GM23338 (cell line): ENCODE results near the gene HTR6. TPM values are rescaled to one million over a fixed set of nuclear protein-coding genes. Genes with fewer than 3 reads are reported as not detected.

Experiments
- ATAC-seq: fragments of 200-7000 bp; cut with Tn5 transposase; 3 replicates; pipeline ENCODE4 v1.9.1; 2020
- DNase-seq: peaks from one replicate; pipeline ENCODE4 v3.0.0-alpha.2; 2015; ENCODE audit warnings: low spot score
- H2AFZ ChIP-seq: fragments of 200-600 bp; sonication (generic); 2 replicates; pipeline ENCODE4 v1.8.0; 2016; ENCODE audit warnings: antibody characterized with exemption, mild to moderate bottlenecking, moderate library complexity
- H3F3A ChIP-seq: fragments of 200-600 bp; sonication (generic); replicated peaks from 2 replicates; pipeline ENCODE4 v1.8.0; 2017; ENCODE audit warnings: antibody characterized with exemption, mixed run types, low read depth
- H3K27ac ChIP-seq: fragments of 200-600 bp; sonication (generic); 2 replicates; pipeline ENCODE4 v1.6.1; 2016; ENCODE audit warnings: low read depth
- H3K27me3 ChIP-seq: fragments of 200-600 bp; sonication (generic); 2 replicates; pipeline ENCODE4 v1.8.0; 2016; ENCODE audit warnings: mild to moderate bottlenecking, mixed run types, moderate library complexity; ENCODE audit not compliant: insufficient read depth
- H3K36me3 ChIP-seq: fragments of 200-600 bp; sonication (generic); 2 replicates; pipeline ENCODE4 v1.8.0; 2016; ENCODE audit warnings: mild to moderate bottlenecking; ENCODE audit not compliant: insufficient read depth
- H3K4me1 ChIP-seq: fragments of 200-600 bp; sonication (generic); 2 replicates; pipeline ENCODE4 v1.8.0; 2016; ENCODE audit warnings: mild to moderate bottlenecking, moderate library complexity; ENCODE audit not compliant: insufficient read depth
- H3K4me2 ChIP-seq: fragments of 200-600 bp; sonication (generic); 2 replicates; pipeline ENCODE4 v1.7.1; 2017; ENCODE audit warnings: mixed run types
- H3K4me3 ChIP-seq: fragments of 200-600 bp; sonication (generic); 2 replicates; pipeline ENCODE4 v1.6.1; 2016; ENCODE audit warnings: mixed run types
- H3K79me2 ChIP-seq: fragments of 200-600 bp; sonication (generic); replicated peaks from 2 replicates; pipeline ENCODE4 v1.8.0; 2017; ENCODE audit warnings: mild to moderate bottlenecking; ENCODE audit not compliant: insufficient read depth
- H3K9me2 ChIP-seq: fragments of 200-600 bp; sonication (generic); 2 replicates; pipeline ENCODE4 v1.8.0; 2017; ENCODE audit not compliant: insufficient read depth
- H4K20me1 ChIP-seq: fragments of 200-600 bp; sonication (generic); replicated peaks from 2 replicates; pipeline ENCODE4 v1.8.0; 2017; ENCODE audit warnings: mild to moderate bottlenecking; ENCODE audit not compliant: insufficient read depth
- H3K27ac Mint-ChIP-seq: 2 replicates; pipeline ENCODE4 v1.8.0; 2020; ENCODE audit warnings: inconsistent platforms, mild to moderate bottlenecking, moderate library complexity, mixed read lengths
- H3K27me3 Mint-ChIP-seq: 3 replicates; pipeline ENCODE4 v1.8.0; 2022; ENCODE audit warnings: low read depth, mild to moderate bottlenecking, moderate library complexity, mixed read lengths, inconsistent platforms; ENCODE audit not compliant: insufficient read depth, poor library complexity
- H3K36me3 Mint-ChIP-seq: 3 replicates; pipeline ENCODE4 v1.8.0; 2021; ENCODE audit warnings: low read depth, mild to moderate bottlenecking, inconsistent platforms, moderate library complexity, mixed read lengths
- H3K4me1 Mint-ChIP-seq: 3 replicates; pipeline ENCODE4 v1.8.0; 2020; ENCODE audit warnings: mild to moderate bottlenecking, inconsistent platforms, mixed read lengths
- H3K4me3 Mint-ChIP-seq: 3 replicates; pipeline ENCODE4 v1.8.0; 2021; ENCODE audit warnings: moderate library complexity, mild to moderate bottlenecking, inconsistent platforms, mixed read lengths
- H3K9me3 Mint-ChIP-seq: 3 replicates; pipeline ENCODE4 v1.8.0; 2020; ENCODE audit warnings: moderate library complexity, mild to moderate bottlenecking, inconsistent platforms, mixed read lengths
- CREB1 ChIP-seq: fragments of 250-450 bp; sonication (Bioruptor Pico); IDR thresholded peaks from 2 replicates; pipeline ENCODE4 v1.5.0; 2020; ENCODE audit warnings: low read depth, mild to moderate bottlenecking, moderate library complexity
- EZH2 ChIP-seq: fragments of 200-600 bp; sonication (generic); IDR thresholded peaks from one replicate; pipeline ENCODE4 v1.8.0; 2017; ENCODE audit warnings: antibody characterized with exemption, mild to moderate bottlenecking, low read depth; ENCODE audit not compliant: unreplicated experiment
- EZH2phosphoT487 ChIP-seq: fragments of 200-600 bp; sonication (generic); IDR thresholded peaks from one replicate; pipeline ENCODE4 v1.8.1; 2018; ENCODE audit warnings: antibody characterized with exemption; ENCODE audit not compliant: unreplicated experiment
- JUNB ChIP-seq: IDR thresholded peaks from one replicate; pipeline ENCODE4 v1.6.1; 2016; ENCODE audit warnings: antibody characterized with exemption; ENCODE audit not compliant: unreplicated experiment
- NANOG ChIP-seq: IDR thresholded peaks from 2 replicates; pipeline ENCODE4 v1.6.1; 2016; ENCODE audit warnings: antibody characterized with exemption, borderline replicate concordance
- POLR2AphosphoS5 ChIP-seq: IDR thresholded peaks from 2 replicates; pipeline ENCODE4 v1.6.1; 2016; ENCODE audit warnings: antibody characterized with exemption, low read depth
- STAT1 ChIP-seq: IDR thresholded peaks from one replicate; pipeline ENCODE4 v1.6.1; 2016; ENCODE audit warnings: antibody characterized with exemption; ENCODE audit not compliant: unreplicated experiment
- ZNF331 ChIP-seq: fragments of 250-450 bp; sonication (Bioruptor Pico); IDR thresholded peaks from 2 replicates; pipeline ENCODE4 v1.5.0; 2020; ENCODE audit warnings: low read depth, mild to moderate bottlenecking, moderate library complexity
- polyA plus RNA-seq: library from polyadenylated mRNA; unstranded; fragments of >200 nt; fragmentation: Nextera tagmentation; extraction: Ambion mirVana; gene quantifications from 2 replicates; pipeline ENCODE4 v1.2.1, GENCODE V29; 2016
- total RNA-seq: library from RNA; depleted of rRNA; stranded (reverse); fragments of >200 nt; shearing (Covaris generic); gene quantifications from 2 replicates; pipeline ENCODE4 v1.2.3, GENCODE V29; 2014
- TF ChIP-seq, protein P1 (sequence below): fragments of 250-450 bp; sonication (Bioruptor Pico); IDR thresholded peaks from 2 replicates; pipeline ENCODE4 v1.5.0; 2020; ENCODE audit warnings: mild to moderate bottlenecking, moderate library complexity
- TF ChIP-seq, protein P2 (sequence below): IDR thresholded peaks from 2 replicates; pipeline ENCODE4 v1.6.1; 2016; ENCODE audit warnings: antibody characterized with exemption

The HTR6 gene
- total and polyA plus RNA-seq, 2 experiments from 2014 or later = 0.26 to 0.66 TPM

DNA sequence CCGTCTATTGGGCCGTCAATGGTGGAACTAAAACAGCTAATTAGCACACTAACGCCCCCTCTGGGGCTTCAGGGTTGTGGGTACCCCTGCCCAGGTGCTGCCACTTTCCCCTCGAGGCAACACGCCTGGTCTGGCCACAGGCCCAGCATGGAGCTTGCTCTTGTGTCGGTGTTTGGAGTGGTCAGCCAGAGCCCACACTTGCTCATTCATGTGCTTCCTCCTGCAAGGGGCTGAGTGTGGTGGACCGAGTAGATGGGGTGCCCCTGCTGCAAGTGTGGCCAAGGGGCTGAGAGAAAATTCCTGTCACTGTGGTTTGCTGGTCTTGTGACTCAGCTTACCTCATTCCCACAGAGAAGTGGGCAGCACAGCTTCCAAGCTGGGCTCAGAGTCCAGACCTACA, 25.7 kb downstream of the HTR6 start (continued):
- TF ChIP-seq, protein P1, sequence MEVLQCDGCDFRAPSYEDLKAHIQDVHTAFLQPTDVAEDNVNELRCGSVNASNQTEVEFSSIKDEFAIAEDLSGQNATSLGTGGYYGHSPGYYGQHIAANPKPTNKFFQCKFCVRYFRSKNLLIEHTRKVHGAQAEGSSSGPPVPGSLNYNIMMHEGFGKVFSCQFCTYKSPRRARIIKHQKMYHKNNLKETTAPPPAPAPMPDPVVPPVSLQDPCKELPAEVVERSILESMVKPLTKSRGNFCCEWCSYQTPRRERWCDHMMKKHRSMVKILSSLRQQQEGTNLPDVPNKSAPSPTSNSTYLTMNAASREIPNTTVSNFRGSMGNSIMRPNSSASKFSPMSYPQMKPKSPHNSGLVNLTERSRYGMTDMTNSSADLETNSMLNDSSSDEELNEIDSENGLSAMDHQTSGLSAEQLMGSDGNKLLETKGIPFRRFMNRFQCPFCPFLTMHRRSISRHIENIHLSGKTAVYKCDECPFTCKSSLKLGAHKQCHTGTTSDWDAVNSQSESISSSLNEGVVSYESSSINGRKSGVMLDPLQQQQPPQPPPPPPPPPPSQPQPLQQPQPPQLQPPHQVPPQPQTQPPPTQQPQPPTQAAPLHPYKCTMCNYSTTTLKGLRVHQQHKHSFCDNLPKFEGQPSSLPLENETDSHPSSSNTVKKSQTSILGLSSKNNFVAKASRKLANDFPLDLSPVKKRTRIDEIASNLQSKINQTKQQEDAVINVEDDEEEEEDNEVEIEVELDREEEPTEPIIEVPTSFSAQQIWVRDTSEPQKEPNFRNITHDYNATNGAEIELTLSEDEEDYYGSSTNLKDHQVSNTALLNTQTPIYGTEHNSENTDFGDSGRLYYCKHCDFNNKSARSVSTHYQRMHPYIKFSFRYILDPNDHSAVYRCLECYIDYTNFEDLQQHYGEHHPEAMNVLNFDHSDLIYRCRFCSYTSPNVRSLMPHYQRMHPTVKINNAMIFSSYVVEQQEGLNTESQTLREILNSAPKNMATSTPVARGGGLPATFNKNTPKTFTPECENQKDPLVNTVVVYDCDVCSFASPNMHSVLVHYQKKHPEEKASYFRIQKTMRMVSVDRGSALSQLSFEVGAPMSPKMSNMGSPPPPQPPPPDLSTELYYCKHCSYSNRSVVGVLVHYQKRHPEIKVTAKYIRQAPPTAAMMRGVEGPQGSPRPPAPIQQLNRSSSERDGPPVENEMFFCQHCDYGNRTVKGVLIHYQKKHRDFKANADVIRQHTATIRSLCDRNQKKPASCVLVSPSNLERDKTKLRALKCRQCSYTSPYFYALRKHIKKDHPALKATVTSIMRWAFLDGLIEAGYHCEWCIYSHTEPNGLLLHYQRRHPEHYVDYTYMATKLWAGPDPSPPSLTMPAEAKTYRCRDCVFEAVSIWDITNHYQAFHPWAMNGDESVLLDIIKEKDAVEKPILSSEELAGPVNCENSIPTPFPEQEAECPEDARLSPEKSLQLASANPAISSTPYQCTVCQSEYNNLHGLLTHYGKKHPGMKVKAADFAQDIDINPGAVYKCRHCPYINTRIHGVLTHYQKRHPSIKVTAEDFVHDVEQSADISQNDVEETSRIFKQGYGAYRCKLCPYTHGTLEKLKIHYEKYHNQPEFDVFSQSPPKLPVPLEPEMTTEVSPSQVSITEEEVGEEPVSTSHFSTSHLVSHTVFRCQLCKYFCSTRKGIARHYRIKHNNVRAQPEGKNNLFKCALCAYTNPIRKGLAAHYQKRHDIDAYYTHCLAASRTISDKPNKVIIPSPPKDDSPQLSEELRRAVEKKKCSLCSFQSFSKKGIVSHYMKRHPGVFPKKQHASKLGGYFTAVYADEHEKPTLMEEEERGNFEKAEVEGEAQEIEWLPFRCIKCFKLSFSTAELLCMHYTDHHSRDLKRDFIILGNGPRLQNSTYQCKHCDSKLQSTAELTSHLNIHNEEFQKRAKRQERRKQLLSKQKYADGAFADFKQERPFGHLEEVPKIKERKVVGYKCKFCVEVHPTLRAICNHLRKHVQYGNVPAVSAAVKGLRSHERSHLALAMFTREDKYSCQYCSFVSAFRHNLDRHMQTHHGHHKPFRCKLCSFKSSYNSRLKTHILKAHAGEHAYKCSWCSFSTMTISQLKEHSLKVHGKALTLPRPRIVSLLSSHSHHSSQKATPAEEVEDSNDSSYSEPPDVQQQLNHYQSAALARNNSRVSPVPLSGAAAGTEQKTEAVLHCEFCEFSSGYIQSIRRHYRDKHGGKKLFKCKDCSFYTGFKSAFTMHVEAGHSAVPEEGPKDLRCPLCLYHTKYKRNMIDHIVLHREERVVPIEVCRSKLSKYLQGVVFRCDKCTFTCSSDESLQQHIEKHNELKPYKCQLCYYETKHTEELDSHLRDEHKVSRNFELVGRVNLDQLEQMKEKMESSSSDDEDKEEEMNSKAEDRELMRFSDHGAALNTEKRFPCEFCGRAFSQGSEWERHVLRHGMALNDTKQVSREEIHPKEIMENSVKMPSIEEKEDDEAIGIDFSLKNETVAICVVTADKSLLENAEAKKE (CRISPR knock-in tag) = no peak

DNA sequence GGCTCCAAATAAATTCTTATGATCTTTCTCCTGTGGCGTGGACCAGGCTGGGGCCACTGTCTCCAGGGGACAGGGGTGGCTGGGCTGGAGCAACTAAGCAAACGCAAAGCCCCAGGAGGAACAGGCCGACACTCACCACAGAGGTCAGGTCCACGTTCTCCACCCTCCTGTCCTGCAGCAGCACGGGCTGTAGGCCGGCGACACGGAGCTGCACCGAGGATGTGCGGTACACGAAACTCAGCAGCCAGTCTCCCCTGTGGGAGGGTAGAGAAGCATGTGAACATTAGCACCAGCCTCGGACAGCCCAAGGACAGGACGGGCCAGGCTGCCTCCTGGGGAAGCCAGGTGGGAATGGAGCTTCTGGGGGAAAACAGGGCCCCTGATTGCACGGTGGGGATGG, 29.6 kb downstream of the HTR6 start:
- Histone ChIP-seq H3K36me3 (no peaks in the 10 kb centered on the region), H3F3A (no peaks in the 10 kb centered on the region), H3K4me1 (no peaks in the 10 kb centered on the region), H3K27me3 (no peaks in the 10 kb centered on the region), H3K4me3 (no peak overlapping the region), H3K4me2 (no peak overlapping the region), H3K79me2 (no peaks in the 10 kb centered on the region), H4K20me1 (no peaks in the 10 kb centered on the region), H3K27ac (no peak overlapping the region), H2AFZ (no peak overlapping the region), H3K9me2 (no peaks in the 10 kb centered on the region)
- no peak for DNase-seq
- Mint-ChIP-seq H3K27ac (no peak overlapping the region), H3K4me1 (no peaks in the 10 kb centered on the region), H3K36me3 (peaks cover 15% of the 10 kb centered on the region), H3K27me3 (peaks cover 4% of the 10 kb centered on the region), H3K9me3 (peaks cover 12% of the 10 kb centered on the region), H3K4me3 (no peak overlapping the region)
- ATAC-seq = no peak
- no peak for TF ChIP-seq EZH2
- TF ChIP-seq EZH2phosphoT487 = no peak
- no peak for TF ChIP-seq CREB1 (CRISPR knock-in tag)
- no peak for TF ChIP-seq ZNF331 (CRISPR knock-in tag)
- TF ChIP-seq NANOG = no peak
- no peak for TF ChIP-seq JUNB
- TF ChIP-seq STAT1 = no peak
- no peak for TF ChIP-seq POLR2AphosphoS5
- TF ChIP-seq, protein P1 (CRISPR knock-in tag) = no peak
- TF ChIP-seq, protein P2, sequence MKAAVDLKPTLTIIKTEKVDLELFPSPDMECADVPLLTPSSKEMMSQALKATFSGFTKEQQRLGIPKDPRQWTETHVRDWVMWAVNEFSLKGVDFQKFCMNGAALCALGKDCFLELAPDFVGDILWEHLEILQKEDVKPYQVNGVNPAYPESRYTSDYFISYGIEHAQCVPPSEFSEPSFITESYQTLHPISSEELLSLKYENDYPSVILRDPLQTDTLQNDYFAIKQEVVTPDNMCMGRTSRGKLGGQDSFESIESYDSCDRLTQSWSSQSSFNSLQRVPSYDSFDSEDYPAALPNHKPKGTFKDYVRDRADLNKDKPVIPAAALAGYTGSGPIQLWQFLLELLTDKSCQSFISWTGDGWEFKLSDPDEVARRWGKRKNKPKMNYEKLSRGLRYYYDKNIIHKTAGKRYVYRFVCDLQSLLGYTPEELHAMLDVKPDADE = no peak
